GM21619 (cell line): ENCODE data around the gene LAS1L.
"Not testable (repeated sequence)": the region's sequence is repeated elsewhere in the genome, so short reads cannot be mapped to it uniquely, and the experiment has no call there.

Experiments used
- ATAC-seq: cut with Tn5 transposase; IDR thresholded peaks from one replicate; pipeline ENCODE4 v1.9.1; 2021; ENCODE audit not compliant: unreplicated experiment

Gene LAS1L

GRCh38 chrX:65518980-65519379 lies 15.6 kb downstream of the LAS1L start:
- ATAC-seq, result not testable (repeated sequence)

- no peak for ATAC-seq
Measured at GRCh38 chrX:65517923-65518322, 16.7 kb downstream of the LAS1L start.

GRCh38 chrX:65516756-65517155 lies 17.8 kb downstream of the LAS1L start:
- ATAC-seq, result no peak

GRCh38 chrX:65513610-65514009 lies 21.0 kb downstream of the LAS1L start:
- no peak for ATAC-seq

GRCh38 chrX:65509400-65509799 lies 25.2 kb downstream of the LAS1L start:
- no peak for ATAC-seq

- ATAC-seq, result no peak
Measured at GRCh38 chrX:65508851-65509250, 25.7 kb downstream of the LAS1L start.

GRCh38 chrX:65502618-65503017 lies 32.0 kb downstream of the LAS1L start:
- ATAC-seq, result no peak

GRCh38 chrX:65493431-65493830 lies 41.2 kb downstream of the LAS1L start:
- no peak for ATAC-seq

GRCh38 chrX:65491620-65492019 lies 43.0 kb downstream of the LAS1L start:
- no peak for ATAC-seq

- ATAC-seq, result no peak
Measured at GRCh38 chrX:65488495-65488894, 46.1 kb downstream of the LAS1L start.

- ATAC-seq, result no peak
Measured at GRCh38 chrX:65480960-65481359, 53.6 kb downstream of the LAS1L start.

GRCh38 chrX:65479102-65479501 lies 55.5 kb downstream of the LAS1L start:
- not testable (repeated sequence) for ATAC-seq

GRCh38 chrX:65476564-65476963 lies 58.0 kb downstream of the LAS1L start:
- no peak for ATAC-seq

- ATAC-seq, result no peak
Measured at GRCh38 chrX:65463550-65463949, 71.0 kb downstream of the LAS1L start.
